Measurements from ENCODE around the gene LMAN1.

LMAN1 gene

GRCh38 chr18:59380706-59381105 is 21.6 kb upstream of the LMAN1 start:
- TF ChIP-seq CTCF (IDR thresholded peaks at IDR 0.05; ENCODE audit: borderline replicate concordance, insufficient read depth, low read depth, low read length), result no peak

DNA sequence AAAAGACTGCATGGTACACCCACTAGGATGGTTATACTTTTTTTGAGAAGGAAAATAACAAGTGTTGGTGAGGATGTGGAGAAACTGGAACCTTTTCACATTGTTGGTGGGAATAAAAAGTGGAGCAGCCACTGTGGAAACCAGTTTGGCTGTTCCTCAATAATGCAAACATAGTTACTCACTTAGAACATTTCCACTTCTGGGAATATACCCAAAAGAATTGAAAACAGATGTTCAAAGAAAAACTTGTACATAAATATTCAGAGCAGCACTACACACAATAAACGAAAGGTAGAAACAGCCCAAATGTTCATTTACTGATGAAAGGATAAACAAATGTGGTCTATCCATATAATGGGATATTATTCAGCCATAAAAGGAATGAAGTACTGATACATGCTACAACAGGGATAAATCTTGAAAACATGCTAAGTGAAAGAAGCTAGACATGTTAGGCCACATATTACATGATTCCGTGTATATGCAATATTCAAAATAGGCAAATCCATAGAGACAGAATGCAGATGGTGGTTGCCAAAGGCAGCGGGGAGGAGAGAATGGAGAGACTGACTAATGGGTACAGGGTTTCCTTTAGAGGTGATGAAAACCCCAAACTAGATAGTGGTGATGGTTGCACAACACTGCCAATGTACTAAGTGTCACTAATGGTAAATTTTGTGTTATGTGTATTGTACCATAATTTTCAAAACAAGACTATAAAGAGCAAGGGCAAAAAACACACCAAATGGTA is 20.9 kb upstream of the LMAN1 start:
- no peak for TF ChIP-seq CTCF (IDR thresholded peaks at IDR 0.05; ENCODE audit: borderline replicate concordance, insufficient read depth, low read depth, low read length)
- no peak overlapping the region for H3K4me3 ChIP-seq (ENCODE audit: low read depth, low read length)

More at GRCh38 chr18:59380706-59381105, 21.6 kb upstream of the LMAN1 start:
- H3K4me3 ChIP-seq (ENCODE audit: low read depth, low read length), result no peak overlapping the region

DNA sequence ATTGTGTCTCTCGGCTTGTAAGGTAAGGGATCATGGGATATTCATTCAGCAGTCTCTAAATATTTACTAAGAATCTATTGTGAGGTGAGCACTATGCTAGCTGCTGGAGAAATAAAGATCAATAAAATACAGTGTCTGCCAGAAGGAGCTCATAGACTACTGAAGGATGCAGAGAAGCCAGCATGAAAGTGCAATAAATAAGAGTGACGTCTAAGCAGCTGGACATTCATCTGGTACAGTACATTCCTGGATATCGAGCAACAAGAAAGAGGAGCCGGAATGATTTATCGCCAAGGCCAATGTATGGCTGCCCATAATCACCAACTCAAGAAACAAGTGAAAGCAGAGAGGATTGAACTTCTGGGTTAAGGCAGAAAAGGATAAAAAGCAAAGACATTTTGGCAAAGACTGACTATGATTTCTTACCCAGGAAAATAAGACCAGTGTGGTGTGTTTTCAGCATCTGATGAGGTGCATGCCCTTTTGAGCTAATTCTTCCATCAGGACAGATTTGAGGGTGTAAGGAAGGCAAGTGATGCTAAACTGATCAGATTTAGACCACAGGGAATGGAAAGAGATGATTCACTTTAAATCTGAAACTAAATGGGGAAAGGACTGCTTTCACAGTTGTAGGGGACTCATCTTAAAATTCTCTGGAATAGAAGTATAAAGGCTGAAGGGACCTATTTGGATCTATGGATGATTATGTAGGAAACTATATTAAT is 18.7 kb upstream of the LMAN1 start:
- no peak for TF ChIP-seq CTCF (IDR thresholded peaks at IDR 0.05; ENCODE audit: borderline replicate concordance, insufficient read depth, low read depth, low read length)
- H3K4me3 ChIP-seq (ENCODE audit: low read depth, low read length), result no peak overlapping the region

DNA sequence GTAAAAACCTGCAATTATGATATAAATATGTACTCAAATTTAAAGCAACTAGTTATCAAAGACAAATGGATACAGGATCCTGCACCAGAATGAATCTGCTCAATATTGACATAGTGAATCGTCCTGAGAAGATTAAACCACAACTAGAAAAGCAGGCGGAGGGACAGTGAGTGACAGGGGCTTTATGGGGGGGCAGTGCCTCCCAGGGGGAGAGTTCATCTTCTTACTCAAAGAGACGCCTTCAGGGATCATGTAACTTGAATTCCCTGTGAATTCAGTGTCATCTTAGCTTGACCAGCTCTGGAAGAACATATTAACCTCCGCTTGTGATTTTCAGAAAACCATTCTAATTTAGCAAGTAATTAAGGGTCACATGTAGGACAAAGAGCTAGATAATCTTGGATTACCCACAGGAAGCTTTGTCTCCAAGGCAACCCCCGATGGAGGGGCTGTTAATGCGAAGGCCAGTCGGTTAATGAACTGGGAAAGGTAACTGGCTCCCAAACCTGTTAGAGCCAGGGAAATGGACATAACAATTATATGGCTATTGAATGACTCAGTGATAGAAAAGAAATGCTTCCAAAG is 17.4 kb upstream of the LMAN1 start:
- H3K4me3 ChIP-seq (ENCODE audit: low read depth, low read length), result no peak overlapping the region
- TF ChIP-seq CTCF (IDR thresholded peaks at IDR 0.05; ENCODE audit: borderline replicate concordance, insufficient read depth, low read depth, low read length), result no peak

GRCh38 chr18:59374128-59374527 is 15.1 kb upstream of the LMAN1 start:
- no peak overlapping the region for H3K4me3 ChIP-seq (ENCODE audit: low read depth, low read length)
- no peak for TF ChIP-seq CTCF (IDR thresholded peaks at IDR 0.05; ENCODE audit: borderline replicate concordance, insufficient read depth, low read depth, low read length)

GRCh38 chr18:59372975-59373374 is 13.9 kb upstream of the LMAN1 start:
- no peak for TF ChIP-seq CTCF (IDR thresholded peaks at IDR 0.05; ENCODE audit: borderline replicate concordance, insufficient read depth, low read depth, low read length)
- H3K4me3 ChIP-seq (ENCODE audit: low read depth, low read length), result no peak overlapping the region
